ENCODE results near the gene CD226.
"Not testable (repeated sequence)": the region's sequence is repeated elsewhere in the genome, so short reads cannot be mapped to it uniquely, and the experiment has no call there.

Gene CD226

DNA sequence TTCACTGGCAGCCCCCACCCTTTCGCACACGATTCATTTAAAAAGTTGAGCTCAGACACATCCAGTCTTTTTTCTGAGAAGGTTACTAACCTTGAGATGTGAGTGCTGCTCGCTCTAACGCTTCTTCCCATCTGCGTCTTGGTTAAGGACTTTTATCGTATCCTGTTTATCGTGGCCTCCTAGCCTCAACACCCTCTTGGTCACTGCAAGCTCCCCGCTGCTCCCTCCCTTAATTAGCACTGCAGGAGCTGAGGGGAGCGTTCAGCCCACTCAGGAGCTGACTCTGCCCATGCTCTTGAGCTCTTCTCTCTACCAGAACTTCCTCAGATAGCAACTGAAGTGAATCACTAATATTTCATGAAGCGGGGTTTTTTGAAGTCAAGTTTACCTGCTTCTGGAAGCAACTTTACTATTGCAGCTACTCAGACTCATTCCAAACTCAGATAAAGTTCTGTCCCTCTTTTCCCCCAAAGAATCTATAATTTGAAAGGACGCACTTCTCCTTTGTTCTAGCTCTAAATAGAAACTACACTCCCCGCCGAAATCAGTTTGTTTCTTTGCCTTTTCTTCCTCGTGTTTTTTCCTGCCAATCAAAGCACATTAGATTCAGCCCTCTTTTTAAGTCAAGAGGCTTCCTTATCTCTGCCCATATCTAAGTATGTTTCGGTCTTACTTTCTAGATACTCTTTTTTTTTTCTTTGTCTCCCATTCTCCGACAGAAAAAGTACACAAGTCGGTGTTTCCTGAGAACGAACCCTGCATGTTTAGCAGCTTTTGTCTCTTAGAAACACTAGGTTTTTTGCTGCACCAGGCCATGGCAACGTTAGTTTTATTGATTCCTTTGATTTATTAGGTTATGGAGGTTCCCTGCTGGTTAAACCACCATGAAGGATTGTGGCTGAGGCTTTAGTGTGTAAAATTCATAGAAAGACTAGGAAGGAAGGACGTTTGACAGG is 9.3 kb upstream of the CD226 start:
- DNase-seq (ENCODE audit: low read depth), result no peak

DNA sequence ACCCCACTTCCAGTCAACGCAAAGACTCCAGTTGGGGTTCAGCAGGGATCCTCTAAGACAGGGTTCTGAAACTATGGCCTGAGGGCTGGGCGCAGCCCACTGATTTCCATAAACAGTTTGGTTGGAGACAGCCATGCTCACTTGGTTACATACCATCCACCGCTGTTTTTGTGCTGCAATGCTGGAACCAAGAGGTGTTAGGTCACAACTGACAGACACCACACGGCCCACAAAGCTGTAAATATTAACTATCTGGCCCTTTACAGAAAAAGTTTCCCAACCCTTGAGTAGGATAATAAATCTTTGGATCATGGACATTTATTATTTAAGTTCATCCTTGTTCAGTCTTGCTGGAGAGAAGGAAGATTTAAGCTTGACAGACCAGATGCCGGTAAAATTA is 8.4 kb upstream of the CD226 start:
- DNase-seq (ENCODE audit: low read depth), result no peak

DNA sequence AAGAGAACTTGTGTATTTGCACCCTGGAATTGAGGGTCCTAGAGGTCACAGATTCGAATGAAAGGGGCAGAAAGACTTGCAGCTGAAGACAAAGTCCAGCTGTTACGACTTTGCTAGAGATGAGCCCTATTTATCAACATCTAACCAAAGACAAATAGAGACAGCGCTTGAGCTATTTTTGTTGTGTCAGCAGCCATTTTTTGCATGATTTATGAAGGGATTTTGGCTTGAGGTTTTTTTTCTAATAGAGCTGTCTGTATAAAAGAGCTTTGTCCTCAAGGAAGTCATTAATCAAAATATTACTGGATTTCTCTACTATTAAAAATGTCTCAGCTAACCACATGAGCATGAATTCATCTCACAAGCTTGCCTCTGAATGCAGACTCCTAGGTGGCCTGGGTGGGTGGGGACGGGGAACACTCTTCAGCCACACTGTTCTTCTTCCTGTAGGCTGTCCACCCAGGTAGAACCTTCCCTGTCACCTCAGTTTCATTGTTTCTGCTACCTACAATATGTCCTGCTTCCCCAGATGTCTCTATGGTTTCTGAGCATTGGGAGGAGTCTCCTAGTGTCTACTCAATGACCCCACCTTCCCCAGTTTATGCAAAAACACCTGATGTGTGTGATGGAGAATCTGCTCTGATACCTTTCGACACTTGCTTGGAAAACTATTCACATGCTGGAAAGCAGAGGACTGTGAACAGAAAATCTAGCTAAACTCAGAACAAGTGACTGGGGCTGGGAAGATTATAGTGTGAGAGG is 7.2 kb upstream of the CD226 start:
- no peak for DNase-seq (ENCODE audit: low read depth)

DNA sequence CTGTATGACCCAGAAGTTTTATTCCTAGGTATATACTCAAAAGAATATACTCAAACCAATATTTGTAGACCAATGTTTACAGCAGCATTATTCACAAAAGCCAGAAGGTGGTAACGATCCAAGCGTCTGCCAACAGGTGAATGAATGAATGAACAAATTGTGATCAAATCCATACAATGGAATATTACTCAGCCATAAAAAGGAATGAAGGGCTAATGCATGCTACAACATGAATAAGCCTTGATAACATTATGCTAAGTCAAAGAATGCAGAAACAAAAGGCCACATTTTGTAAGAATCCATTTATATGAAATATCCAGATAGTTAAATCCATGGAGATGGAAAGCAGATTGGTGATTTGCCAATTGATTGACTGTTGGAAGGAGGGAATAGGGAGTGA is 5.5 kb upstream of the CD226 start:
- DNase-seq (ENCODE audit: low read depth), result no peak

DNA sequence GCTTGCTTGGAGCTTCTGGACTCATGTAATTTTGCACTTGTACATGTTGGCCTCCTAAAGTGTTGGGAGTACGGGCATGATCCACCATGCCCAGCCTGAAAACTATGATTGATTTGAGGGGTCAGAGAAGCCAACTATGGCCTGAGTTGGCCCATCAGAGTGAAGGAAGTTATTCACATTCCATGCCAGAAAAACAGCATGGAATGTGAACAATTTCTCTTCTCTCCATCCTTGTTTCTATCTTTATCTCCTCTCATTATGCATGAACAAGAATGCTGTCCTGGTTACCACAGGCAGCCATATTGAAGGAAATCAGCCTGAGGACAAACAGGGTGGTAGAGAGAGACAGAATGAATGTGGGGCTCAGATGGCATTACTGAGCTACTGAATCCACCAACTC is 3.5 kb upstream of the CD226 start:
- DNase-seq (ENCODE audit: low read depth), result no peak

DNA sequence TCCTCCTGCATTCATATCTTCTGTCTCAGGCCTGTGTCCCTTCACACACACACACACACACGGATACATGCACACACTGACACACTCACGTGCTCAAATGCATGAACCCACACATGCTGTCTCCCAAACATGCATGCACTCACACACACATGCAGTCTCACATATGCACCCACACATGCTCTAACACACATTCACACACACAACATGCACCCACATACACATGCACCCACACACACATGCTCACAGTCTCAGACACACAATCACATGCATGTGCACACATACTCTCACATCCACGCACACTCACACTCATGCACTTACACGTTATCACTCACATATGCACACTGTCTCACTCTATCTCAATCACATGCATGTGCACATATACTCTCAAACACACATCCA is 1.9 kb upstream of the CD226 start:
- DNase-seq (ENCODE audit: low read depth), result no peak

DNA sequence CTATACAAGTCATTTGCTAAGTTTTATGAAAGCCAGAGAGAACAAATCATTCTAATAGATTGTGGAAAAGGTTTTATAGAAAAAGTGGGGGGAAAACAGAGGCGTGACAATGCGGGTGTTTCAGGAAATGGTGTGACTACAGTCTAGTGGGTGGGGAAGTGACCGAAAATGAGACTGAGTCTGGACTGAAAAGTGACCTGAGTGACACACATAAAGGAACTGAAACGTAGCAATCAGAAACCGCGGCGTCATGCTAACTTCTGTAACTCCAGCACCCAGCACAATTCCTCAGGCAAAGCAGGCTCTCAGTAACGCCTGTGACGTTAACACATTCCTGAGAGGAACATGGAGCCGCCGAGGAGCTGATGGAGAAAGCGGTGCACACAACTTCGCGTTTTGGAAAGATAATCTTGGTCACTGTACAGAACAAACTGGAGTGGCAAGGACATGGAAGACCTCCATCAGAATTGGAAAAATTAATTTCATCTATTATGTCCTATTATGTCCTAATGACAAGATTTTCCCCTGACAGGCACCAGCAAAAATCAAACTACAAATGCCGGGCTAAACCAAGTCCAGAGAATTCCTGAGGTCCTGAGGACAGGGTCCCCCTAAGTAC is 1.4 kb upstream of the CD226 start:
- DNase-seq (ENCODE audit: low read depth), result no peak

DNA sequence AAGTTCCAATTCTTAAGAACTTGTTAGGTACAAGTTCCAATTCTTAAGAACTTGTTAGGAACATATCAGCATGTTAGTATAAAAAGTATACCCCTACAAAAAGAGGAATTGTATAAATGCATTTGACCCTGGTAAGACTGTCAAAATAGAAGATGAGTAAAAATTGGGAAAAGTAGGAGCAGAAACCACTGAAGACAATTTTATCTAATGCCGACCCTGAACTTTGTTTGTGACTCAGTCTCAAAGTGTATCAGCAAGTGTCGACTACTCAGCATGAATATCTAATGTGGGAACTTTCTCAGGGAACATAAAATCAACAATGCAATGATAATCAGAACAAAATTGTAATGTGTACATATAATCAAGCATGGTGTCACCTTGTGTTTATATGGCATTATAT is 583 bp upstream of the CD226 start:
- no peak for DNase-seq (ENCODE audit: low read depth)

DNA sequence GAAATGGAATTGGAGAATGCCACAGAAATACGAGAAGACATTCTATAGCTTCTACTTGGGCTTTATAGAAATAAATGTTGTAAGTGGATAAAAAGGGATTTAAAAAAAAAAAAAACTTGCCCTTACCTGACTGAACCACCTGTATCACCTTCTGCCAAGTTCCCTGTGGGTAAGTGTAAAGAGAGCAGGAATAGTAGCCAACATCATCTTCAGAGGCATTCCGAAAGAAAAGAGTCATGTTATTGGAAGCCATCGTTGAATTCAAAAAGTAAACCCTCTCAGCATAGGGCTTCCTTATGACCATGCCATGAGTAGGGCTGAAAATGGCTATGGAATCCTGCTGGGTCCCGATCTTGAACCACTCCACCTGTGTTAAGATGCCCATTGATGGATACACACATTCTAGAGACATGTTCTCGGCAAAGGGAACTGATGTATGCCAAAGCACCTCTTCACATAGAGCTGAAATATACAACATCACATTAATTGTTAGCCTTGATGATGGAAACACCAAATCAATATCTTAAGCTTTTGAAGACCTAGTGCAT is 991 bp downstream of the CD226 start:
- DNase-seq (ENCODE audit: low read depth), result no peak

DNA sequence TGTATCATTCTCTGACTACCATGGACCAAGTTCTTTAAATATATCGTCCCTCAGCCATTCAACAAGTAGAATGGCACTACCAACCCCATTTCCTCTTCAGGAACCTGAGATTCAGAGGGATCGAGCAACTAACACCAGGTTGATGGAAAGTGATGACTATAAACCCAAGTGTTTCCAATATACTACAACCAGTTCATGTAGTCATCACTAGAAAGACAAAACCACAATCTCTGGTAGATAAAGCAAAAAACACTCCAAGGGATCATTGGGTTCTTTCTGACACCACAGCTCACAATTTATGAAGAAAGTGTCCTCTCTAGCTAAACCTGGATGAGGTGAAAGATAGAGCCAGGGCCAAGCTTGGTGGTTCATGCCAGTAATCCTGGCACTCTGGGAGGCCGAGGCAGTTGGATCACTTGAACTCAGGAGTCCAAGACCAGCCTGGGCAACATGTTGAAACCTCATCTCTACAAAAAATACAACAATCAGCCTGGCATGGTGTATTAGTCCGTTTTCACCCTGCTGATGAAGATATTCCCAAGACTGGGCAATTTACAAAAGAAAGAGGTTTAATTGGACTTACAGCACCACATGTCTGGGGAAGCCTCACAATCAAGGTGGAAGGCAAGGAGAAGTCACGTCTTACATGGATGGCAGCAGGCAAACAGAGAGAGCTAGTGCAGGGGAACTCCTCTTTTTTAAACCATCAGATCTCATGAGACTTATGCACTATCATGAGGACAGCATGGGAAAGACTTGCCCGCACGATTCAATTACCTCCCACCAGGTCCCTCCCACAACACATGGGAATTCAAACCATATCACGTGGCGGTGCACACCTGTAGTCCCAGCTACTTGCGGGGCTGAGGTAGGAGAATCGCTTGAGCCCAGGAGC is 2.2 kb downstream of the CD226 start:
- DNase-seq (ENCODE audit: low read depth), result no peak

DNA sequence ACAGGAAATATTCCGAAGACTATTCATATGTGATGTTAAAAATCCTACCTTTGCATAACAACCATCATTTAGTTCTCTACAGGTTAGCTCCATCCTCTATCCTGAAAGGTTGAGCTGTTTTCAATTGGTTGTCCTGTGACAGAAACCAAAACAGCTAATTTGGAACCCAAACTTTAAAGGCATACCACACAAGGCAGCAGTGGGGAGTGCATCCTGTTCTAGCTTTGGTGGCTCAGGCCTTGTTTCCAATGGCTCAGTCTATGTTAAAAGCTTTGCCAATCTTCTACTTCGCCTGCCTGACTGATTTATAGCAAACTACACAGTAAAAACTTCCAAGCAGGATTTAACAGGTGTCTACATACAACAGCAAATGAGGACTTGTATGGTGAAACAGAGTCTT is 3.2 kb downstream of the CD226 start:
- DNase-seq (ENCODE audit: low read depth), result no peak

DNA sequence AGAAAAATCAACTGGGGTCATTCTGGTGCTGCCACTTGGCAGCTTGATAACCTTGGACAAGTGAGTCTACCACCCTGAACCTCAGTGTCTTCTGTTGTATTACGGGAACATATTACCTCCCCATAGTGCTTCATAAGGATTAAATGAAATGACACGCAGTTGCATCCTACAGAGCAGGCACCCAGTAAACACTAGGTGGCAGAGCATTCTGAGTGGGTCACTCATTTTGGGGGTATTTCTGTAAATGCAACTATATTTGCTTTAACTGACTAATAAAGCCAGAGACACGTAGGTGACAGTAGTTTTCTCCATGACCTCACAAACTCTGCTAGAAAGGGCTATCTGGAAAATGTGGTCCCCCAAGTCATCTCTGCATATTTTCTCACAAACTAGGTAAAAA is 4.7 kb downstream of the CD226 start:
- no peak for DNase-seq (ENCODE audit: low read depth)

DNA sequence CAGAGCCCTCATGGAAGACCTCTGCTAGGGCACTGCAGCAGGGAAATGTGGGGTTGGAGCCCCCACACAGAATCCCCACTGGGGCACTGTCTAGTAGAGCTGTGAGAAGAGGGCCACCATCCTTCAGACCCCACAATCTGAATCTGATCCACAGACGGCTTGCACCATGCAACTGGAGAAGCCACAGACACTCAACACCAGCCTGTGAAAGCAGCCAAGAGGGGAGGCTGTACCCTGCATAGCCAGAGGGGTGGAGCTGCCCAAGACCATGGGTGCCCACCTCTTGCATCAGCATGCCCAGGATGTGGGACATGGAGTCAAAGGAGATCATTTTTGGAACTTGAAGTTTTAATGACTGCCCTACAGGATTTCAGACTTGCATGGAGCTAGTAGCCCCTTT is 6.5 kb downstream of the CD226 start:
- no peak for DNase-seq (ENCODE audit: low read depth)

DNA sequence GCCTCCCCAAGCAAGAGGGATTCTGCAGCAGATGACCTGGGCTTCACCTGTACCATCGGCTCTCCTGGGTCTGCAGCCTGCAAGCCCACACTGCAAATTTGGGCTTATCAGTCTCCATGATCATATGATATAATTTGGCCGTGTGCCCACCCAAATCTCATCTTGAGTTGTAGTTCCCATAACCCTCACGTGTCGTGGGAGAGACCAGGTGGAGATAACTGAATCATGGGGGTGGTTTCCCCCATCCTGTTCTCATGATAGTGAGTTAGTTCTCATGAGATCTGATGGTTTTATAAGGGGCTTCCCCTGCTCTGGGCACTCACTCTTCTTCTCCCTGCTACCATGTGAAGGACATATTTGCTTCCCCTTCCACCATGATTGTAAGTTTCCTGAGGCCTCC is 7.9 kb downstream of the CD226 start:
- not testable (repeated sequence) for DNase-seq (ENCODE audit: low read depth)

DNA sequence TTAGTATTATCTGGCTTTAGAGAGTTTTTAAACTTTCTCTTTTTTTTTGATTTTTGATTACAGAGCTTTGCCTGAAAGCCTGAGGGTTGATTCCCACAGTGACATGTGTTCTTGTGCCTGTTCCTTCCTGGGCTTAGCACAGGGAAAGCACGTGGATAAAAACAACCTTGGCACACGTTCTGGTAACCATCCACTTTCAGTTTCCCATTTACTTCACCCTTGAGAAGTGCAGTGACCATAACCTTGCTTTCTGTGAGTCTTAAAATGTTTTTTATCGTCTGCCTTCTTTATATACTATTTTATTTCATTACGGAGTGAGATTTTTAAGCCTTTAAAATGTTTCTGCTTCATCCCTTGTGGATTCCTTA is 11.5 kb downstream of the CD226 start:
- no peak for DNase-seq (ENCODE audit: low read depth)

DNA sequence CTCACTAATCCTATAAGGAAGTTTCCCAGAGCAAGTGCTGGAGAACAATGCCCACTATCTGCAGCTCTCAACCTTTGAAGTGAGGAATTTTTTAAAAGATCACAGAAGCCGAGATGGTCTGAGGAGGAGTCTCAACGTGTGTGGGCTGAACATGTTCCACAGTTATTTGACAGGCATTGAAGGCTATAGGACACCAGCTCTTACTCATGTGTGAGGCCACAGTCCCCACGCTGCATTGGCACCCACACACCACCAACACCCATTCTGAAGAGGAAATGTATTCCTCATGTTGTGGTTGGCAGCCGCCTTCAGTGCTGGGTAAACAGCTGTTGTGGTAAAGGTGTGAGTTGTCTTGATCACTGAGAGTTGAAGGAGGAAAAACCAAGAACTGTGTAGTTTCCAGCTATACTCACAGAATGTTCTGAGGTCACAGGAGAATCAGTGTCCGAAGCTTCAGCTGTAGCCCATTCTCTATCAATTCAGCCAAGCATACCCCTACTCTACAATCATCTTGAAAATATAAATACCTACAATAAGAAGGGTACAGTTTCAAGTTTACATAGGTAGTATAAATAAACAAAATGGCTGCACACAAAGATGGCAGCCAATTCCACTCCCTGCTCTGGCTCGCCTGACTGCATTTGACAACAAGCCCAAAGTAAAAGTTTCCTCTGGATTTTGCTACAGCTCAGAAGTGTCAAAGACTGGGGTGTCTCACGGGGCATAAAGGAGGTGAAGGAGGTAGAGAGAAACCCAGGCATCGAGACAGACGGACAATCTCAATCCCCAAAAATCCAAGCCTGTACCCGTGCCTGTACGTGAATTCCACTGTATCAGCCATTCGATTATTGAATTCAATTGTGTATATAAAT is 12.1 kb downstream of the CD226 start:
- peak; percentile 62 for DNase-seq (ENCODE audit: low read depth)

DNA sequence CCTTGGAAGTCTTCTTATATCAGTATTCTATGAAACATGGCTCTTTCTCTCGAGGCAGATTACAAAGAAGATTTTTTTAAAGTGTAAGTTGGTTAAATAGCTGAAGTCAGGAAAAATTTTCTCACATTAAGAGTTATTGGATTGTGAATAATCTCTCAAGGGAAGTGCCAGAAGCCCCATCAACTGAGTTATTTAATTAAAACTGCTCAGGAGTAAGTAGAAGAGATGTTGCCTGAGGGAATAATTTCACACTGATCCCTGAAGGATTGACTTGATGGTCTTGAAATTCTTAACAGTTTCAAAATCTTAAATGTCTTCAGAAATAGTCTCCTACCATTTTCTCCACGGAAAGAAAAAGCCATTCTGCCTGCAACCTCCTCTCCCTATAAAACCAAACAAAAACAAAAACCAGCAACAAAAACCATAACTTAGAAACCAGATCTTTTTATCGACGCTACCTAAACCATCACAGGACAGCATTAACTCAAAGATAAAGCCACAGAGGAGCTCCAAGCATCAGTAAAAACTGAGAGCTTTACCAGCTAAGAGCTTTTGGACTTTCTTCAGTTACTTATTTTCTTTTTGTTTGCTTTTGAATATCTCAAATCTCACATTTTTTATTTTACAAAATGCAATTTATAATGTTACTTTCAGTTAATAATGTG is 12.9 kb downstream of the CD226 start:
- DNase-seq (ENCODE audit: low read depth), result no peak

DNA sequence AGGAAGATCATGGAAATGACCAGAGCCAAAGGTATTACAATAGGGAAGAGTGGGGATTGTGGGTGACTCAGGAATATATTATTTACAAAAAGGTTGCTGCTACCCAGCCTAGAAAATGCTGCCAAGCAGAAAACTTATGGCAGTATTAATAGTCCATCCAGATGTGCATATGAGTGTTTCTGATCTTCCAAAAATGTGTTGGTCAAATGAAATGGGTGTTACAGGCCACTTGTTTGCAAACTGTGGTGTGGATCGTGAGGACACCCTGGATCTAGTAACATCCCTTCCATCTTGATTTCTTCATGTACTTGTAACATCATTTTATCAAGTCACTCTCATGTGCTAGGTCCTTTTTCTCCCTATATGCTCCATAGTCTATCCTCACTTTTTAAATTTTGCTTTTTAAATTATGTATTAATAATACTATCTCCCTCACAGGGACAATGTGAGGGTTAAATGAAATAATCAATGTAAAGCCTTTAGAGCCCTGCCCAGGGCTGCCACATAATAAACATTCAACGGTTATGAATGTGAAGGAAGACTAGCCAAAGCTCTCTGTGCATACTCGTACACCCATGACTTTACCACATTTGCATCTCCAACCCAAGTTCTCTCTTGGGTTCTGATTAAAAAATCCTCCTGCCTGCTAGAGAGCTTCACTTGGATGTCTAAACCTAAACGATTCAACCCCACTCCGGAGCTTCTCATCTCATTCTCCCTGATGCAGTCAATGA is 18.5 kb downstream of the CD226 start:
- no peak for DNase-seq (ENCODE audit: low read depth)

DNA sequence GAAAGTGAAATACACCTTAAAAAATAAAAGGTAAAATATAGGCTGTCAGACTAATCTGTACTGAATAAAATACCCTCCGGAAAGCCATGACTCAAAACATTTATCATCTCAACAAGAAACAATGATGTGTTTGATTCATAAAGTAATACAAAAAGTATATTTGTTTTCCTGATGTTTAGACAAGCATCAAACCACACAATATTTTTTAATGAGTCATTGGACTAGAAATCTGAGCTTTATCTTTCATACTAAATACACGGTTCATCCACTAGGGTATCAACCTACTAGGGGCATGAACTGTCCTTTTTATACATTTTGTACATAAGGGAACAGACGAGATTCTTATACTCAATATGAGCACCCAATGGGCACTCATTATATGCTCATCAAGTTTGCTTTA is 31.3 kb downstream of the CD226 start:
- DNase-seq (ENCODE audit: low read depth), result no peak

Measured in stimulated activated CD8-positive, alpha-beta memory T cell treated with anti-CD3 and anti-CD28 coated beads, Interleukin-7, amount 100 ng/mL, for 24 hours (primary cell).